B cell (primary cell): ENCODE measurements around the gene PPP2R2D.

Experiments used
- CTCF ChIP-seq: fragments of 200-600 bp; IDR thresholded peaks from one replicate; pipeline ENCODE4 v1.8.0; 2022; ENCODE audit warnings: antibody characterized with exemption, mild to moderate bottlenecking
- EZH2 ChIP-seq: IDR thresholded peaks from 2 replicates; pipeline ENCODE4 v1.6.1; 2012; ENCODE audit warnings: borderline replicate concordance, low read depth, mild to moderate bottlenecking, moderate library complexity, low read length; ENCODE audit not compliant: insufficient read depth, poor library complexity, severe bottlenecking

GRCh38 chr10:131936294-131936693 is 35.5 kb downstream of the PPP2R2D start:
- TF ChIP-seq CTCF (no peak), EZH2 (no peak)
